NCI-H1092 treated with DMSO at 0.1 percent for 48 hours (cell line): Measurements from ENCODE around the gene AFTPH.

Experiments
- DNase-seq: peaks from one replicate; lab custom pipeline; 2025; lab: John Stamatoyannopoulos, UW

The AFTPH gene

DNA sequence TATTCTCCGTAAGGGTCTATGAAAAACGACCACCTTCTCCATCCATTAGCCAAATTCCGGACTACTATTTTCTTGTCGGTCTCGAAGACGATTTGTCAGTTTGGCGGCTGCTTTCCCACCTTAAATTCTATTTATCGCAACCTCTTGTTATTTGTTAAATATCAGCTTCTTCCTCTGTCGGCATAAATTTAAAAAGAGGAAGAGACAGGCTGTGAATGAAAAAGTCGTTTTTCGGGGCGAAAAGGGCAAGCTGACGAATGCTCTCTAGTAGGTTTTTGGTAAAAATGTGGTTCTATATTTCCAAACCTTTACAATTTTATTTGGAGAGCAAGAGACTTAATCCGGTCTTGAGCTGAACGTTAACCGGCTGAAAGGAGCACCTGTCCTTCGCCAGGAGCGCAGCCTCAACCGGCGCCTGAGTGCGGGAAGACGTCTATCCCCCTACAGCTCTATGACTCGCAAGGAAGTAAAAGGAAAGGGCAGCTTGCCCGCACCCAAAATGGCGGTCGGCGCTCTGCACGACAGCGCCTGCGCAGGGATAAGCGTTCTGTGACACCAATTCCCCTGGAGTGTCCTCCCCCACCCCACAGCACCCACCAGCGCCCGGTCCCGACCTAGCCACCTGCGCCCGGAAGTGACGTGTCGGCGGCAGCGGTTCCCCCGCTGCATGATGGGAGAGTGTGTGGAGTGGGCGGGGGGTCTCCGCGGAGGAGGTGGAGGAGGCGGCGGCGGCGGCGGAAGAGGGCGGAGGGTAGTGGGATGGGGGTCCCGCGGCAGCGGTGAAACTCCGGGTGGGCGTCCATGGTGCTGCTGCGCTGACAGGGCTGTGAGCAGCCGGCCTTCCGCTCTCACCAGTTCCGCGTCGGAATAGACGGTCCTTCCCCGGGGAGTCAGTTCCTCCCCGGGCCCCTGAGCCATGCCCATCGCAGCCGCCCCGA is at the start of gene AFTPH:
Gene AFTPH (plus strand): TSS at position 663 of the 938 bp plus-strand sequence. CDS start 27,147 bp downstream, outside the sequence.
- DNase-seq = peak; percentile 96

DNA sequence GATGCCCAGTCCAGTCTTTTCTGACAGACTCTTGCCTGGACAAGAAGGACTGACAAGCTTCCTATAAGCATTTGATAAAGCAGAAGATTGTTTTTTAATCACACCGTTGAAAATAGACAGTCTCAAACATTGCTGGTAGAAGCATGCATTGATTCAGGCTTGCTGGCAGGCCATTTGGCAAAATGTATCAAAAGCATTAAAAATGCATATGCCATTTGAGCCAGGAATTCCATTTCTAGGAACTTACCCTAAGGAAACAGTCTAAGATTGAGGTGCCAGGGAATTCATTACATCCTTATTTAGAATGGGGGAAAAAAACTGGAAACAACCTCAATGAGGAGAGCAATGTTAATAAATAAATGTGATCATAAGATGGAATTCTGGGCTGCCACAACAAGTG is 49.5 kb upstream of the AFTPH start:
- no peak for DNase-seq

GRCh38 chr2:64477037-64477436 is 47.1 kb upstream of the AFTPH start:
- DNase-seq = no peak

DNA sequence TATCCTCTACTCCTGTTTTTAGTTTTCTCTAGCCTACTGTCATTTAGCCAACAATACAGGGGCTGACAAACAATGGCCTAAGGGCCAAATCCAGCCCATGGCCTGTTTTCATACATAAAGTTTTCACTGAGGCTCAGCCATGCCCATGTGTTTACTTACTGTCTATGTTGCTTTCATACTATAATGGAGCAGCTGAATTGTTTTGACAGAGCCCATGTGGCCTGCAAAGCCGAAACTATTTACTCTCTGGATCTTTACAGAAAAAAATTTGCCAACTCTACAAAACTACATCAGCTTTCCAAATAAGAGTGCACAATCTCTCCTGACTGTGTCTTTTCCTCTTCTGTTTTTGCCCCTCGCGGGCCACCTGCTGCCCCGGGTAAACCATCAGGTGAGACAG is 46.1 kb upstream of the AFTPH start:
- DNase-seq = no peak

GRCh38 chr2:64478502-64479230 is 45.5 kb upstream of the AFTPH start:
- DNase-seq = no peak

- peak; percentile 1 for DNase-seq
Observed at GRCh38 chr2:64479259-64480117, 44.6 kb upstream of the AFTPH start.

- no peak for DNase-seq
Observed at GRCh38 chr2:64481665-64482064, 42.5 kb upstream of the AFTPH start.

GRCh38 chr2:64482243-64482642 is 41.9 kb upstream of the AFTPH start:
- no peak for DNase-seq

- no peak for DNase-seq
Observed at GRCh38 chr2:64482765-64483504, 41.2 kb upstream of the AFTPH start.

DNA sequence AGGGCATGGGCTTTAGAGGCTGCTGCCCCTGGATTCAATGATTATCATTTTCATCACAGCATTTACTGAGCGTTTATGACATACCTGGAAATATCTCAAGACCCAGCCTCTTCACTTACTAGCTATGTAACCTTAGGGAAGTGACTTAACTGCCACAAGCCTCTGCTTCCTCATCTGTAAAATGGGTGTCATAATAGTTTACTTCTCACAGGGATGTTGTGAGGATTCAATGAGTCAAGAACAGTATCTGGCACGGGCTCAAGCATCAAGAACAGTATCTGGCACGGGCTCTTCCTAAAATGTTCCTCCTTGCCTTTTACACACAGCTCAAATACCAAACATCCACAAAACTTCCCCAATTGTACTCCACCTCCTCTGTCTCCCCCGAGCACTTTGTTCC is 38.8 kb upstream of the AFTPH start:
- no peak for DNase-seq

DNA sequence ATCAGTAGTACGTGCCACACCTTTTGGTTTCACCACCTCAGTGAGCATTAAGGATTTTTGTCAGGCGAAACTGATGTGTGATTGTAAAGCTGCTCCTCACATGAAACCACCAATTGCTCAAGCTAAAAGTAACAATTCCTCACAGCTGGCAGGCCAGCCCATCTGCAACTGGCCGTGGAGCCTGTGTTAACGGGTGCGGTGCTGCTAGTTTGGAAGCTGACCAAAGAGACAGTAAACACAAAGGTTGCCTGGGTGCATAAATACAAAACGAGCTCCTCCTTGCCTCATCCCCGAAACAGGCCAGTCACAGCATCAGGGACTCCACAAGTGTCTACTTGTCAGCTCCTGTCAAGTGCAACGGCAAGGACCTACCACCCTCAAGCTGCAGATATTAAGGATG is 38.2 kb upstream of the AFTPH start:
- DNase-seq = peak; percentile 18

GRCh38 chr2:64487256-64488049 is 36.7 kb upstream of the AFTPH start:
- DNase-seq = no peak

DNA sequence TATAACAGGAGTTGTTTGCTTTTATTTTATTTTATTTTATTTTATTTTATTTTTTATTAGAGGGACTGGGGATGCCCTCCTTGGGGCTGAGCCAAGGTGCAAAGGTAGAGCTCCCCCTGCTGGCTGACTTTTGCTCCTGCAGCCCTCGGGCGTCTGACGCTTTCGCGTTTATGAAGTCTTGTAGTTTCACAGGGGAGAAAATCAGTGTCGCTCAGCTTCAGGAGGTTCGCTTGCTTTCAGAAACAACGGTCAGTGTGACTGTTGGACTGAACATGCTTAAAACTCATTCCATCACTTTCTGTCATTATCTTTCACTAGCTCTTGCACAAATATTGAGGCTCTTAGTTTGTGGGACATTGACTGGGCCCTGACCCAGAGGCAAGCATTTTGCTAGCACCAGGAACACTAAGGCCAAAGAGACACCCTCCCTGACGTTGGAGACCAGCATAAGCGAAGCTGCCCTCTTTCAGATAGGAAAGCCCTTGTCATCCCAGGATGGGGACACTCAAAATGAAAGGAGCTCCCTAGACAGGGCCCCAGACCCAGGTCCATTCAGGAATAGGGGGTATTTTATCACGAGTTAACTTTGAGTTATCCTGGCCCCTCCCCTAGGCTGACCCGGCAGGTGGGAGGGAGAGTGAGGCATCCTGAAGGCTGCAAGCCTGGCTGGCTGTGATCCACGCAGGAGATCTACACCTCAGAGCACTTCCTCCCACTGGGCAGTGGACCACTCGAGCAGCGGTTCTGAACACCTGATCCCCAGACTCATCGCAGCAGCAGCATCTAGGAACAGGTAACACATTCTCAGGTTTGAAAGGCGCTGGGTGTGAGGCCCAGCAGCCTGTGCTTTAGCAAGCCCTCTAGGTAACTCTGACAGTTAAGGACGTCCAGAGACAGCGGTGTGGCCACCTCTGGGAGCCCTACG is 35.8 kb upstream of the AFTPH start:
- DNase-seq = peak; percentile 42

- no peak for DNase-seq
Observed at GRCh38 chr2:64489081-64489751, 34.9 kb upstream of the AFTPH start.

- DNase-seq = no peak
Observed at GRCh38 chr2:64491426-64491825, 32.7 kb upstream of the AFTPH start.

GRCh38 chr2:64492272-64492671 is 31.9 kb upstream of the AFTPH start:
- DNase-seq = no peak

DNA sequence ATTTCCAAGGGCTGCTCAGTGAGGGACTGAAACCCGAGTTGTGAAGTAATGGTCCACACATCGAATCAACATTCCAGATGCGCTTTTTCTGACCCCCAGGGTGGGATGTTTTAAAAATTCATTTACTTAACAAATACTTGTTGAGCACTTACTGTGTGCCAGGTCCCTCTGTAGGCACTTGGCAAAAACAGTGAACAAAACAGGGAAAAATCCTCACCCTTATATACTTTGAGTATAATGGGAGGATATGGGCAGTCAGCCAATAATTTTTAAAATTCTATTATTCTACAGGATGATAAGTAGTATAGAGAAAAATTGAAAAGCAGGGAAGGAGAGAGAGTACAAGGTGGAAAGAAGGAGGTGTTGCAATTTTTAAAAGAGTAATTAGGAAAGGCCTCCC is 31.3 kb upstream of the AFTPH start:
- no peak for DNase-seq

GRCh38 chr2:64493788-64494187 is 30.3 kb upstream of the AFTPH start:
- no peak for DNase-seq

DNA sequence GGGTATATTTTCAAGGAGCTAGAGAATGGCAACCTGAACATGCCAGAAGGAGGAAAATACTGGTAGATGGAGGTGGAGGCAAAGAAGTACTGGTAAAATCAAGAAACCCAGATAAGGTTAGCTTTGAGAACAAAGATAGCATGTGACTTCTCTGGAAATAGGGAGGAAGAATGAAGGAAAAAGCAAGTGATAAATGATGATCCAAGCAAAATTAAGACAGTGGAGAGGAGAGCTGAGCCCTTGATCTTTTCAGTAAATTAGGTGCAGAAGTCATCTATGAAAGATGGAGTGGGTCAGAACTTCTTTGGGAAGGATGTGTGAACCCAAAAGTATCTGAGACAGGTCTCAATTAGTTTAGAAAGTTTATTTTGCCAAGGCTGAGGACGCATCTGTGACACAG is 25.7 kb upstream of the AFTPH start:
- DNase-seq = no peak
